DOHH2 (cell line): ENCODE measurements around the gene PLEKHA3.

Experiments used
- EZH2phosphoT487 ChIP-seq: fragments of 200-600 bp; sonication (generic); IDR thresholded peaks from 2 replicates; pipeline ENCODE4 v1.6.1; 2017; ENCODE audit warnings: borderline replicate concordance, mild to moderate bottlenecking, antibody characterized with exemption, low read length, moderate library complexity, mixed read lengths
- TF ChIP-seq, protein P1 (sequence below): fragments of 200-600 bp; sonication (generic); IDR thresholded peaks from one replicate; pipeline ENCODE4 v1.5.1; 2014; ENCODE audit warnings: antibody characterized with exemption, mild to moderate bottlenecking, low read depth, low read length; ENCODE audit not compliant: poor library complexity, severe bottlenecking

DNA sequence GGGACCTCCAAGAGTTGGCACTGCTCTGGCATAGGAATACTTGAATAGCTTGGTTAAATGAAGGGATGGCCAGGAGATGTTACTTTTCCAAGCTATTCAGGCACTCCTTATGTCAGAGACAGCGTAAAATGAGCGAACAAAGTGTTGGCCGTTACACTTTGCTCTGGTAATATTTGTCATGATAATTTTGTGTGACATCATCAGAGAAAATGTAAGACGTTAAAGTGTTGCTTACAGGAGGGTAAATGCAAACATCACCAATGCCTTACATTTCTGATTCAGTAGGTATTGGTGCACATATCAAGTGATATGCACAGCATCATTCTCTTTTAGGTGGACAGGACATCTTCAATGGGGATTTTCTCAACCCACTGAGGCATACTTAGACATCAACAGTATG, 46.0 kb downstream of the PLEKHA3 start:
- TF ChIP-seq EZH2phosphoT487 = no peak
- TF ChIP-seq, protein P1, sequence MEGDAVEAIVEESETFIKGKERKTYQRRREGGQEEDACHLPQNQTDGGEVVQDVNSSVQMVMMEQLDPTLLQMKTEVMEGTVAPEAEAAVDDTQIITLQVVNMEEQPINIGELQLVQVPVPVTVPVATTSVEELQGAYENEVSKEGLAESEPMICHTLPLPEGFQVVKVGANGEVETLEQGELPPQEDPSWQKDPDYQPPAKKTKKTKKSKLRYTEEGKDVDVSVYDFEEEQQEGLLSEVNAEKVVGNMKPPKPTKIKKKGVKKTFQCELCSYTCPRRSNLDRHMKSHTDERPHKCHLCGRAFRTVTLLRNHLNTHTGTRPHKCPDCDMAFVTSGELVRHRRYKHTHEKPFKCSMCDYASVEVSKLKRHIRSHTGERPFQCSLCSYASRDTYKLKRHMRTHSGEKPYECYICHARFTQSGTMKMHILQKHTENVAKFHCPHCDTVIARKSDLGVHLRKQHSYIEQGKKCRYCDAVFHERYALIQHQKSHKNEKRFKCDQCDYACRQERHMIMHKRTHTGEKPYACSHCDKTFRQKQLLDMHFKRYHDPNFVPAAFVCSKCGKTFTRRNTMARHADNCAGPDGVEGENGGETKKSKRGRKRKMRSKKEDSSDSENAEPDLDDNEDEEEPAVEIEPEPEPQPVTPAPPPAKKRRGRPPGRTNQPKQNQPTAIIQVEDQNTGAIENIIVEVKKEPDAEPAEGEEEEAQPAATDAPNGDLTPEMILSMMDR = no peak
